HL-60 (cell line): Measurements from ENCODE around the gene MLLT1.

ENCODE experiments used
- DNase-seq, 2 experiments: peaks; one replicate each; pipeline ENCODE4 v3.0.0-alpha.2; 2010 to 2020; ENCODE audit warnings: low read depth in 1 of 2, low spot score in 1 of 2
- H3K27ac ChIP-seq: fragments of 250-450 bp; sonication (Bioruptor Pico); replicated peaks from 2 replicates; pipeline ENCODE4 v1.5.1; 2020; ENCODE audit warnings: mild to moderate bottlenecking, moderate library complexity
- H3K27me3 ChIP-seq: fragments of 250-450 bp; sonication (Bioruptor Pico); 2 replicates; pipeline ENCODE4 v1.5.1; 2021; ENCODE audit warnings: mild to moderate bottlenecking, moderate library complexity; ENCODE audit not compliant: insufficient read depth, poor library complexity, severe bottlenecking
- H3K4me3 ChIP-seq: replicated peaks from 2 replicates; pipeline ENCODE4 v1.5.1; 2011; ENCODE audit warnings: mild to moderate bottlenecking, control low read depth, low read length; ENCODE audit not compliant: insufficient read depth
- CTCF ChIP-seq: IDR thresholded peaks from one replicate; pipeline ENCODE4 v1.5.1; 2011; ENCODE audit warnings: low read length, control low read depth, inconsistent platforms; ENCODE audit not compliant: insufficient read depth
- GABPA ChIP-seq: IDR thresholded peaks from 2 replicates; pipeline ENCODE4 v1.6.1; 2012; ENCODE audit warnings: low read depth
- POLR2AphosphoS5 ChIP-seq: IDR thresholded peaks from 2 replicates; pipeline ENCODE4 v1.6.1; 2012; ENCODE audit warnings: low read depth
- REST ChIP-seq: IDR thresholded peaks from 2 replicates; pipeline ENCODE4 v1.6.1; 2012; ENCODE audit warnings: low read depth; ENCODE audit not compliant: insufficient replicate concordance
- SPI1 ChIP-seq: IDR thresholded peaks from 2 replicates; pipeline ENCODE4 v1.6.1; 2012; ENCODE audit warnings: low read depth, mild to moderate bottlenecking, borderline replicate concordance

The MLLT1 gene

GRCh38 chr19:6264803-6265202, 15.0 kb downstream of the MLLT1 start:
- no peak for DNase-seq
- TF ChIP-seq REST = no peak
- TF ChIP-seq CTCF = no peak
- TF ChIP-seq SPI1 = no peak
- TF ChIP-seq POLR2AphosphoS5 = no peak
- no peak for TF ChIP-seq GABPA
- Histone ChIP-seq H3K4me3 (no peak overlapping the region), H3K27me3 (no peaks in the 10 kb centered on the region), H3K27ac (no peak overlapping the region)

- no peak overlapping the region for H3K27ac ChIP-seq
- H3K27me3 ChIP-seq = no peaks in the 10 kb centered on the region
- no peak overlapping the region for H3K4me3 ChIP-seq
- TF ChIP-seq GABPA (no peak), CTCF (no peak), POLR2AphosphoS5 (no peak), SPI1 (no peak), REST (no peak)
- DNase-seq = no peak
Measured at GRCh38 chr19:6263735-6264444, 15.9 kb downstream of the MLLT1 start.

GRCh38 chr19:6263306-6263705, 16.5 kb downstream of the MLLT1 start:
- TF ChIP-seq POLR2AphosphoS5 (no peak), REST (no peak), GABPA (no peak)
- H3K4me3 ChIP-seq = no peak overlapping the region
- H3K27ac ChIP-seq = no peak overlapping the region
- no peaks in the 10 kb centered on the region for H3K27me3 ChIP-seq
- no peak for DNase-seq
